ENCODE data around the gene PLAC9.

PLAC9 gene

GRCh38 chr10:80100861-80101695 lies 31.5 kb upstream of the PLAC9 start:
- Histone ChIP-seq H3K27me3 (replicated peaks in 2 of 5; ENCODE audit: control insufficient read depth in 4 of 5, insufficient read depth in 5 of 5, low read length in 4 of 5) (no peaks in the 10 kb centered on the region), H3K4me3 (ENCODE audit: control insufficient read depth in 1 of 7, extremely low read depth in 1 of 7, insufficient read depth in 4 of 7, low read depth in 2 of 7, low read length in 6 of 7) (no peak overlapping the region), H3K4me1 (ENCODE audit: control extremely low read depth in 1 of 4, control insufficient read depth in 4 of 4, insufficient read depth in 4 of 4, low read length in 3 of 4) (peaks cover 0 to 21% (median 8%) of the 10 kb centered on the region in 4 experiments), H3K9me3 (ENCODE audit: control extremely low read depth in 1 of 5, control insufficient read depth in 4 of 5, insufficient read depth in 2 of 5, low read depth in 1 of 5, low read length in 4 of 5) (no peaks in the 10 kb centered on the region), H3K27ac (ENCODE audit: insufficient read depth in 1 of 2, low read depth in 1 of 2, low read length in 2 of 2, poor library complexity in 1 of 2, severe bottlenecking in 2 of 2) (no peak overlapping the region), H3K36me3 (ENCODE audit: control insufficient read depth in 4 of 4, insufficient read depth in 4 of 4, low read length in 3 of 4) (no peaks in the 10 kb centered on the region)
- no peak for DNase-seq
- CTCF ChIA-PET = no interaction called here
- WGBS (ENCODE audit: insufficient coverage) = 98% methylated on average over 10 of the region's 15 CpGs
- POLR2A ChIA-PET = no interaction called here

DNA sequence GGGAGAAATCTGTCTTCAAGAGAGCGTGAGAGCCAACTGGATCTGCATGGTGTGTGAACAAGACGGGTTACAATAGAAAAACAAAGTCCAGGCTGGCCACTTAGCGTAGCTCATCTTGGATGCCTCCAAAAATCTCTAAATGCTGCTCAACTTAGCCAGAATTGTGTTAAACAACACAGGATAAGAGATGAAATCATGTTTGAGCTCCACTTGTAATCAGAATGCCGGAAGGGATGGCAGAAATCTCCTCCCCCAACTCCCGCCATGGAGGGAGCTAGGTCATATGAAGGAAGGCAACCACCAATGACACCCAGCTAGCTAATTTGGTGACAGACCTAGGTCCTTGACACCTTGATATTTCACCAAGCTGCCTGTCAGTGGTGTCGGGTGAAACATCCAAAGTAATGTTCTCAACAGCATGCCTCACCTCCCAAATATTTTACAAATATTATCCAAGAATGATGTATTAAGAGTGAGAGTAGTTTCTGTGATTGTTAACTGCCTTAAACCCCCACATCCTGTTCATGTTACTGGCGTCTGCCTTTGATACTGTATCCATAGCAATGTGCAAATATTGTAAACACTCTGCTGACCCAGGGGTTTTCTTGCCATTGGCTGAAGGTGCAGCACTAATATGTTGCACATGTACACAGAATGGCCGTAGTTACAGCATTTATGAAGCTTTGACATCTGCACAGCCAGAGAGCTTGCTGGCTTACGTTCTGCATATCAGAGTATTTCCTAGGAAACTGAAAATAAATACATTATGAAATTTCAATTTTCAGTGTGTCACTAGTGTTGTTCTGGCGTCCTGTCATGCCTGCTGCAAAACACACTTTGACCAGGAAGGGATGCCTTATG lies 28.2 kb upstream of the PLAC9 start:
- peak; percentile 76 to 96 (median 93) for DNase-seq
- CTCF ChIA-PET = interaction anchor here (1.0 to 2.6 kb wide), 3 partner anchors 20 to 46 kb away, joined by 3 to 6 read pairs (median 4); no protein-coding TSS in a partner anchor
- no peak overlapping the region for H3K4me3 ChIP-seq (ENCODE audit: control insufficient read depth in 1 of 7, extremely low read depth in 1 of 7, insufficient read depth in 4 of 7, low read depth in 2 of 7, low read length in 6 of 7)
- POLR2A ChIA-PET = interaction anchor here (0.7 to 0.9 kb wide), 2 partner anchors 12 to 14 kb away, joined by 3 read pairs; no protein-coding TSS in a partner anchor
- peaks cover 0 to 19% (median 8%) of the 10 kb centered on the region in 5 experiments for H3K9me3 ChIP-seq (ENCODE audit: control extremely low read depth in 1 of 5, control insufficient read depth in 4 of 5, insufficient read depth in 2 of 5, low read depth in 1 of 5, low read length in 4 of 5)
- no peaks in the 10 kb centered on the region for H3K36me3 ChIP-seq (ENCODE audit: control insufficient read depth in 4 of 4, insufficient read depth in 4 of 4, low read length in 3 of 4)
- H3K4me1 ChIP-seq (ENCODE audit: control extremely low read depth in 1 of 4, control insufficient read depth in 4 of 4, insufficient read depth in 4 of 4, low read length in 3 of 4) = peaks cover 0 to 21% (median 8%) of the 10 kb centered on the region in 4 experiments
- H3K27ac ChIP-seq (ENCODE audit: insufficient read depth in 1 of 2, low read depth in 1 of 2, low read length in 2 of 2, poor library complexity in 1 of 2, severe bottlenecking in 2 of 2) = peak overlapping the region; percentile 59 to 90
- WGBS (ENCODE audit: insufficient coverage) = 72% methylated on average over 6 of the region's 10 CpGs
- H3K27me3 ChIP-seq (replicated peaks in 2 of 5; ENCODE audit: control insufficient read depth in 4 of 5, insufficient read depth in 5 of 5, low read length in 4 of 5) = no peaks in the 10 kb centered on the region

DNA sequence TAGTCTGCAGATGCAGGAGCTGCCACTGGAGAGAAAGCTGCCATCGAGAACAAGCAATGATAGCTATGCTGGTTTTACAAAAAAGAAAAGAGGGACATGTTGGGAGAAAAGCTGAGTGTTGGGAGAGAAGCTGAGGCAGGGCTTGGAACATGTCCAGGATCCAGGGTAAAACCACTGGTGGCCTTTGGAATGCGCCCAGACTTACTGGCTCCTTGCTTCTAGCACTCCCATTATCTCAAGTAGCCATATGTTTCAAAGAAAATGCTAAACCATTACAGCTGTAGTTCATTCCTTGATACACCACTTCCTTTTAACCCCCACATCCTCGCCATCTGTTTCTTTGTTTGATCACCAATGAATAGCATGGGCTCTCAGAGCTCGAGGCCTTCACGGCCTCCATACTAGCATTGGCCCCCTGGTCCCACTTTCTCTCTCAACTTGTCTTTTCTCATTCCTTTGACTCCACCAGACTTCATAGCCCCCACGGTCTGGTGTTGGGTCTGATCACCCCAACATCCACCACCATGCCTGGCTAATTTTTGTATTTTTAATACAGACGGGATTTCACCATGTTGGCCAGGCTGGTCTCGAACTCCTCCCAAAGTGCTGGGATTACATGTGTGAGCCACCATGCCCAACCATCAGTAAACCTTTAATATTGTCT lies 23.8 kb upstream of the PLAC9 start:
- DNase-seq = peak in 2 of 3 donors; percentile 38 to 49
- ChIA-PET POLR2A (no interaction called here), CTCF (no interaction called here)
- no peaks in the 10 kb centered on the region for H3K36me3 ChIP-seq (ENCODE audit: control insufficient read depth in 4 of 4, insufficient read depth in 4 of 4, low read length in 3 of 4)
- no peak overlapping the region for H3K4me3 ChIP-seq (ENCODE audit: control insufficient read depth in 1 of 7, extremely low read depth in 1 of 7, insufficient read depth in 4 of 7, low read depth in 2 of 7, low read length in 6 of 7)
- WGBS (ENCODE audit: insufficient coverage) = 89% methylated on average over 6 of the region's 8 CpGs
- H3K4me1 ChIP-seq (ENCODE audit: control extremely low read depth in 1 of 4, control insufficient read depth in 4 of 4, insufficient read depth in 4 of 4, low read length in 3 of 4) = peaks cover 0 to 18% (median 8%) of the 10 kb centered on the region in 4 experiments
- H3K27me3 ChIP-seq (replicated peaks in 2 of 5; ENCODE audit: control insufficient read depth in 4 of 5, insufficient read depth in 5 of 5, low read length in 4 of 5) = no peaks in the 10 kb centered on the region
- H3K27ac ChIP-seq (ENCODE audit: insufficient read depth in 1 of 2, low read depth in 1 of 2, low read length in 2 of 2, poor library complexity in 1 of 2, severe bottlenecking in 2 of 2) = no peak overlapping the region
- H3K9me3 ChIP-seq (ENCODE audit: control extremely low read depth in 1 of 5, control insufficient read depth in 4 of 5, insufficient read depth in 2 of 5, low read depth in 1 of 5, low read length in 4 of 5) = peaks cover 0 to 27% (median 11%) of the 10 kb centered on the region in 5 experiments

- H3K36me3 ChIP-seq (ENCODE audit: control insufficient read depth in 4 of 4, insufficient read depth in 4 of 4, low read length in 3 of 4) = no peaks in the 10 kb centered on the region
- H3K27me3 ChIP-seq (replicated peaks in 2 of 5; ENCODE audit: control insufficient read depth in 4 of 5, insufficient read depth in 5 of 5, low read length in 4 of 5) = no peaks in the 10 kb centered on the region
- no peaks in the 10 kb centered on the region for H3K4me1 ChIP-seq (ENCODE audit: control extremely low read depth in 1 of 4, control insufficient read depth in 4 of 4, insufficient read depth in 4 of 4, low read length in 3 of 4)
- CTCF ChIA-PET = interaction anchor here (1.1 to 1.5 kb wide), 2 partner anchors 29 to 53 kb away, joined by 3 read pairs; no protein-coding TSS in a partner anchor
- POLR2A ChIA-PET = no interaction called here
- no peak overlapping the region for H3K4me3 ChIP-seq (ENCODE audit: control insufficient read depth in 1 of 7, extremely low read depth in 1 of 7, insufficient read depth in 4 of 7, low read depth in 2 of 7, low read length in 6 of 7)
- 100% methylated on average over 1 of the region's 1 CpG for WGBS (ENCODE audit: insufficient coverage)
- peaks cover 0 to 27% (median 11%) of the 10 kb centered on the region in 5 experiments for H3K9me3 ChIP-seq (ENCODE audit: control extremely low read depth in 1 of 5, control insufficient read depth in 4 of 5, insufficient read depth in 2 of 5, low read depth in 1 of 5, low read length in 4 of 5)
- H3K27ac ChIP-seq (ENCODE audit: insufficient read depth in 1 of 2, low read depth in 1 of 2, low read length in 2 of 2, poor library complexity in 1 of 2, severe bottlenecking in 2 of 2) = no peak overlapping the region
- no peak for DNase-seq
Measured at GRCh38 chr10:80110986-80111385, 21.5 kb upstream of the PLAC9 start.

DNA sequence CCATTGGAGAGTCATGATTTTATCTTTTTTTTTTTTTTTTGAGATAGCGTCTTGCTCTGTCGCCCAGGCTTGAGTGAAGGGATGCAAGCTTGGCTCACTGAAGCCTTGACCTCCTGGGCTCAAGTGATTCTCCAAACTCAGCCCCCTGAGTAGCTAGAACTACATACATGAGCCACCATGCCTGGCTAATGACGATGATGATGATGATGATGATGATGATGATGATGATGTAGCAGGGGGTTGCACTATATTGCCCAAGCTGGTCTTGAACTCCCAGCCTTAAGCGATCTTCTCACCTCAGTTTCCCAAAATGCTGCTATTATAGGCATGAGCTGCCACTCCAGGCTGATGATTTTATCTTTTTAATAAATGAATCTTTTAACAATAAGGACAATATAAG lies 13.9 kb upstream of the PLAC9 start:
- 81% methylated on average over 2 of the region's 4 CpGs for WGBS (ENCODE audit: insufficient coverage)
- no peaks in the 10 kb centered on the region for H3K27me3 ChIP-seq (replicated peaks in 2 of 5; ENCODE audit: control insufficient read depth in 4 of 5, insufficient read depth in 5 of 5, low read length in 4 of 5)
- ChIA-PET POLR2A (interaction anchor here (0.6 kb wide), 1 partner anchor 15 kb away, joined by 5 read pairs; no protein-coding TSS in a partner anchor), CTCF (interaction anchor here (0.7 kb wide), 1 partner anchor 12 kb away, joined by 3 read pairs; no protein-coding TSS in a partner anchor)
- no peak overlapping the region for H3K4me3 ChIP-seq (ENCODE audit: control insufficient read depth in 1 of 7, extremely low read depth in 1 of 7, insufficient read depth in 4 of 7, low read depth in 2 of 7, low read length in 6 of 7)
- no peak for DNase-seq
- no peaks in the 10 kb centered on the region for H3K4me1 ChIP-seq (ENCODE audit: control extremely low read depth in 1 of 4, control insufficient read depth in 4 of 4, insufficient read depth in 4 of 4, low read length in 3 of 4)
- H3K27ac ChIP-seq (ENCODE audit: insufficient read depth in 1 of 2, low read depth in 1 of 2, low read length in 2 of 2, poor library complexity in 1 of 2, severe bottlenecking in 2 of 2) = no peak overlapping the region
- peaks cover 0 to 2% (median 0%) of the 10 kb centered on the region in 5 experiments for H3K9me3 ChIP-seq (ENCODE audit: control extremely low read depth in 1 of 5, control insufficient read depth in 4 of 5, insufficient read depth in 2 of 5, low read depth in 1 of 5, low read length in 4 of 5)
- no peaks in the 10 kb centered on the region for H3K36me3 ChIP-seq (ENCODE audit: control insufficient read depth in 4 of 4, insufficient read depth in 4 of 4, low read length in 3 of 4)

DNA sequence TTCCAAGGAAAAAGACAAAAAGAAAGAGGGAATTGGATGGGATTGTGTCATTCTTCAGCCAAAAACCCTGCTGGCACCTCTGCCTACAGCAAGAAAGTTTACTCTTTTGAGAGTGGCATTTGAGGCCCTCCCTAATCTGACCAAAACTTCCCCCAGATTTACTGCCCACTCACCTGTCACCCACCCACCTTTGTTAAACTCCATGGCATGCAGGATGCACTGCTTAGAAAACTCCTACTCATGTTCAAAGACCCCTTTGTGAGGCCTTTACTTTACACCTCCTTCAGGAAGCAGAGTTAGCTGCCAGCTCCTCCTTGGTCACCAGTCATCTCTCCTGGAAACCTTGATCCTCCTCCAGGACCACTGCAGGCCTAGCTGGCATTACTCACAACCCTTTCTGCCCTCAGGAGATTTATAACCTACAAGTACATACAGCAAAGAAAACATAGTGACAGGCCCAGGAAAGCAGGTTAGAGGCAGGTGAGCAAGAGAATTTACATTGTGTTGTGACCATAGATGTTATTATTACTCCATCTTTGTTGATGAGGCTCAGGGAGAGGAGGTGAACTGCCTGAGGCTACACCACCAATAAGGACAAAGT lies 10.3 kb upstream of the PLAC9 start:
- H3K27me3 ChIP-seq (replicated peaks in 2 of 5; ENCODE audit: control insufficient read depth in 4 of 5, insufficient read depth in 5 of 5, low read length in 4 of 5) = no peaks in the 10 kb centered on the region
- H3K36me3 ChIP-seq (ENCODE audit: control insufficient read depth in 4 of 4, insufficient read depth in 4 of 4, low read length in 3 of 4) = no peaks in the 10 kb centered on the region
- H3K4me1 ChIP-seq (ENCODE audit: control extremely low read depth in 1 of 4, control insufficient read depth in 4 of 4, insufficient read depth in 4 of 4, low read length in 3 of 4) = no peaks in the 10 kb centered on the region
- H3K27ac ChIP-seq (ENCODE audit: insufficient read depth in 1 of 2, low read depth in 1 of 2, low read length in 2 of 2, poor library complexity in 1 of 2, severe bottlenecking in 2 of 2) = no peak overlapping the region
- peaks cover 0 to 2% (median 0%) of the 10 kb centered on the region in 5 experiments for H3K9me3 ChIP-seq (ENCODE audit: control extremely low read depth in 1 of 5, control insufficient read depth in 4 of 5, insufficient read depth in 2 of 5, low read depth in 1 of 5, low read length in 4 of 5)
- no peak overlapping the region for H3K4me3 ChIP-seq (ENCODE audit: control insufficient read depth in 1 of 7, extremely low read depth in 1 of 7, insufficient read depth in 4 of 7, low read depth in 2 of 7, low read length in 6 of 7)
- ChIA-PET CTCF (no interaction called here), POLR2A (no interaction called here)
- no peak for DNase-seq

Measured in common myeloid progenitor, CD34-positive (primary cell).